GM19463 (cell line): Measurements from ENCODE around the gene PRKD2.
A peak's percentile ranks its signal among the peaks of the same experiment; 100 is the strongest.

Experiments used
- ATAC-seq: cut with Tn5 transposase; IDR thresholded peaks from one replicate; pipeline ENCODE4 v1.9.1; 2021; ENCODE audit warnings: mild to moderate bottlenecking, moderate library complexity; ENCODE audit not compliant: unreplicated experiment

Gene PRKD2

DNA sequence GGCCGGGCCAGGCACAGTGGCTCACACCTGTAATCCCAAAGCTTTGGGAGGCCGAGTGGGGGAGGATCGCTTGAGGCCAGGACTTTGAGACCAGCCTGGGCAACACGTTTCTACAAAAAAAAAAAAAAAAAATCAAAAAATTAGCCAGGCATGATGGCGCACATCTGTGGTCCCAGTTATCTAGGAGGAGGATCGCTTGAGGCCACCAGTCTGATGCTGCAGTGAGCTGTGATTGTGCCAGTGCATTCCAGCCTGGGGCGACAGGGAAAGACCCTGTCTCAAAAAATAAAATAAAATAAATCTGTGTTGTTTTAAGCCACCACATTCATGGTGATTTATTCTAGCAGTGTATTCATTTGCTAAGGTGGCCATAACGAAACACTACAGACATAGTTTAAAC lies 51.8 kb downstream of the PRKD2 start:
- ATAC-seq = no peak

DNA sequence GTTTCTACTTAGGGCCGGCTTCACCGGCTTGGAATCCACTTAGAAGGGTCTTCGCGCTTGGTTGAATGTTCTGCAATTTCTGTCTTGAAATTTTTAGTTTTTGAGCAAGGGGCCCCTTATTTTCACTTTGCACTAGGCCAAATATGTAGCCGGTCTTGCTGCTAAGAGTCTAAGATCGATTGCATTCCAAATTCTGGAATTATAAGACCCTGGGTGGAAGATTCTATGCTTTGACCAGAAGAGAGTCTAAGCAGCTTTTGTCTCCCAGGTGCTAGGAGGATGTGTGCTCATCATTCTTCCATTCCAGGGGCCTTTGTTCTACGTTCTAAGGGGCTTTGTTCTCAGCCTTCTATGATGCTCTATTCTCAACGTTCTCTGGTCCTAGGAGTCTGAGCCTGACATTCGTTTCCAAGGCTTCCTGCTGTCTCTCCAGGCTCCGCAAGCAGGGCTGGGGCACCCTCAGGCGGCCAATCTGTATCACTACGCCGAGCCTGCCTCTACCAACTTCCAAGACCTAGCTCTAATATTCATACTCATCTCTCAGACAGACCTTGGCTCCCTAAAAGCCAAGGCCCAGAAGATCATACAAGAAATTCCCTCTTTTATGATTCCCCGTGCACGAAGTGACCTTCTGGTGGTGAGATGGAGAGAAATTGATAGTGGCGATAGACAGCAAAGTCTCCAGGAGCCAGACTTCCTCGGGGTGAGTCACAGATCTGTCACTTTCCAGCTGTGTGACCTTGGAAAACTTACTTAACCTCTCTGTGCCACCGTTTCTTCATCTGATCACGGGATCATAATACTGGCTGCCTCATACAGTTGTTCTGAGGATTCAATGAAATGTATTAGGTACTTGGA lies 55.0 kb downstream of the PRKD2 start:
- ATAC-seq = no peak

DNA sequence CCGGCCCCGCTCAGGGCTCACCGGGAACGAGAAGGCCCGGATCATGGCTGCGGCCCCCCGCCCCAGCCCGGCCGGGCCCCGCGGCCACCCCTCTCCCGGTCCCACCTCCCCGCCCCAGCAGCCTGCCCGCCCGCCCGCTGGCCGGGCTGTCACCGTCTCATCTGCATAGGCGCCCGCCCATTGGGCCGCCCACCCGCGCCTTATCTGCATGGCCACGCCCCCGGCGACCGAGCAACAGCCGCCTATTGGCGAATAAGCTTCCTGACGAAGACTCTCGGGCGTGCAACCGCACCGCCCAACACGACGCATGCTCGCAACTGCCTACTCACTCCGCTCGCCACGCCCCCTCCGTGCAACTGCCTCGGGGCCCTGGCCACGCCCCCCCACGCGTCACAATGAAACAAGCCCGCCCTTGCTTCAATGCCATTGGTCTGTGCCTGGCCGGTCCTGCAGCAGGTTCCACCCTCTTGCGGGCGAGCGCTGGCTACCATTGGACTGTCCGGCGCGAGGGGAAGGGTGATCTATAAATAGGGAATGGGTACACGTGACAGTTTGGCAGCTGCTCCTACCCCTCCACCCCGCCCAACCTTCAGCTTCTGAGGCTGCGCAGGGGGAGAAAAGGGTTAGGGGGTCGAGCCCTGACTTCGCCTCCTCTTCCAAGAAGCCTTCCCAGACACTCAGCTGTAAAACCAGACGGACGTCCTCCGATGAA lies 55.7 kb downstream of the PRKD2 start, which contains the start of gene DACT3:
Gene DACT3 (minus strand): TSS at position 163 of the 712 bp plus-strand sequence. CDS start 118 bp downstream, at position 45.
- peak; percentile 90 for ATAC-seq

DNA sequence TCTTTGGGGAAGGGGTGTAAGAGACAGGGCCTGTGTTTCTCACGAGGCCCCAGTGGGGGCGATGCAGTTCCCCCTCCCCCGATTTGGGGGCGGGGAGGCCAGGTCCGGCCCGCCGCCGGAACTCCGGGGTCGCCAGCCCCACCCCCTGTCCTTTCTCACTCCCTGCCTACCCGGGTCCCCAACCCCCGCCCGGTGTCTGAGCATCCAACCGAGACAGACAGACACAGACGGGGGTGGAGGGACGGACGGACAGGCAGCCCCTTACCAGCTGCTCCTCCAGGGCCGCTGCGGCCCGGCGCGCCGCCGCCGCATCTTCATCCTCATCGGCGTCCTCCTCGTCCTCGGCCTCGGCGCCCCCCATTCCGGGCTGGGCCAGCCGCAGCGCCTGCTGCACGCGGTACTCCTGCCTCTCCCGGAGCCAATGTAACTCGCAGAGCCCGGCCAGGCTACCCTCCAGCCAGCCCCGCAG lies 56.3 kb downstream of the PRKD2 start:
- peak; percentile 2 for ATAC-seq

DNA sequence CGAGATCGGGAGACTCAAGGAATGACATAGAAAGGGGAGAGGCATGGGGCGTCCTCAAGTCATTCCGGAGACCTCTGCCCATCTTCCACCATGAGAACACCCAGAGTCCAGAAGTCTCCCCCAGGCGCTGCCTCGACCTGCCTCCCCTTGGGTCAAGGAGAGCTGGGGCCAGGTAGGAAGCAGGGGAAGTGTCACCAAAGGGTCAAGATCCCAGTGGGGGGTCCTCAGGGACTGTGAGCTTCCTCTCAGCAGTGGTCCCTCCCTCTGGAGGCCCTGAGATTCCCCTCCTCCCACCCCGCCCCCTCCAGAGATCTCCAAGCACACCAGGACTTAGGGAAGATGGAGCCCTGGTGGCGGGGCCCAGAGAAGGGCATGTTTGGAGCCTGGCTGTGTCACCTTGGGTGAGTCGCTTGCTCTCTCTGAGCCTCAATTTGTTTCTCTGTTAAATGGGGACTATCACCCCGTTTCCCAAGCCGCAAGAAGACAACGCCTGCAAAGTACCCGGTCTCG lies 56.9 kb downstream of the PRKD2 start:
- ATAC-seq = no peak

DNA sequence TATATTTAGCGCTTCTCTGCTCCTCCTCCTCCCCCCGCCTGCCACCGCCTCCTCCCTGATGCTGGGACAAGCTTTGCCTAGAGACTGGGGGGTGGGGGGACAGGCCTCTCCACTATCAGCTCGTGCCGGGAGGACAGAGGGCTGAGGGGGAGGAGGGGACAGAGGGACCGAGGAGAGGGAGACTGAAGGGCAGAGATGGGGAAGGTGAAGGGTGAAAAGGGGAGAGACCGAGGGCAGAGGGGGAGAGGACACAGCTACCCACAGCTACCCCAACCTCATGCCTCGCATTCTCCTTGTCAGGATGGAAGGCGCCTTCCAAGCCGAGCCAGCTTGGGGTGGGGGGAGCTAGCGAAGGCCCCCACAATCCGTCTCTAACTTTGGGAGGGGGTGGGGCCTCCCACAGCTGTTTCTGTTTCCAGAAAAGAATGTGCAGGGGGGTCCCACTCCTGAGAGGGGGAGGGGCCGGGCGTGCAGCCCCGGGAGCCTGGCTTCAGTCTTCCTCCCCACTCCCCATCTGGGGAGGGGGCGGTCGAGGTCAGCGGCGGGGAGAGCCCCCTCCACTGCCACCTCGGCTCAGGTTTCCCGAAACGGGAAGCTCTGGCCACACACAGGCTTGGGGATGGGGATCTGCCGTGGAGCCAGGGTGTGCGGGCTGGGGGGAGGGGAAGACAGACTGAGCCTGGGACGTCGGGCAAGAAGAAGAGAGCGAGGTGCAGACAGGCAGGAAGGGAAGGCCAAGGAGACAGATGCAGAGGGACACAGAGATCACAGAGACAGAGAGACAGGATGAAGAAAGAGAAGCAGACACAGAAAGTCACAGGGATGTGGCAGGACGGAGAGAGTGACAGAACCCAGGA lies 57.5 kb downstream of the PRKD2 start:
- ATAC-seq = no peak

DNA sequence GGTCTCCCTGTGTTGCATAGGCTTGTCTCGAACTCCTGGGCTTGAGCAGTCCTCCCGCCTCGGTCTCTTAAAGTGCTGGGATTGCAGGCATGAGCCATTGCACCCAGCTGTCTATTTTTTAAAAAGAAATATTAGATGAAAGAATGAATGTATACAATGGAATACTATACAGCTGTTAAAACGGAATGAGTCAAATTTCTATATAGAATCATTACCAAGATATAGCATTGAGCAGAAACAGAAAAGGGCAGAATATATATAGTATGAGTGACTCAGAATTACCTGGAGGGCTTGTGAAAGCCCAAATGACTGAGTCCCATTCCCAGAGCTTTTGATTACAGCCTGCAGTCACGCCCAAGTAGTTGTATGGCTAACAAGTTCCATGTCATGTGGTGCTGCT lies 60.4 kb downstream of the PRKD2 start:
- ATAC-seq = no peak

DNA sequence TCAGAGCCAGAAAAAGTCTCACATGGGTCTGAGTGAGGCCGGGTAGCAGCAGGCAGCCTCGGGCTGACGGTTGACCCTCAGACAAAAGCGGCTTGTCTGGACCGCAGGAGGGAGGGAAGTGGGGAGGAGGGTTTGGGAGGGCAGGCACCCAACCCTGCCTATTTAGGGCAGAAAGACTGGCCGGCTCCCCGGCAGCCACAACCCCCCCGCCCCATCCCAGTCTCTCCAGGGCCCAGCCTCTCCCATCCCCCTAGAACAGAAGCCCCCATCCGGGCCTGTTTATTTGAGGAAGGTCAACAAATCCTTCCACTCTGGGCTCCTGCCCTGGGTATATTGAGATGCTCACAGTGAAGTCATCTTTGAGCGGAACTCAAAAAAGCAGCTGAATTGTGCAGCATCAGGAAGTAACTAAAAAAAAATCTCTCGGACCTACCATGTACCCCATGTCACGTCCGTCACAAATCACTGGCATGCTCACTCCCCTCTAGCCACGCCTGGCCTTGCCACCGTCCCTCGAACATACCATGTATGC lies 62.2 kb downstream of the PRKD2 start:
- no peak for ATAC-seq

DNA sequence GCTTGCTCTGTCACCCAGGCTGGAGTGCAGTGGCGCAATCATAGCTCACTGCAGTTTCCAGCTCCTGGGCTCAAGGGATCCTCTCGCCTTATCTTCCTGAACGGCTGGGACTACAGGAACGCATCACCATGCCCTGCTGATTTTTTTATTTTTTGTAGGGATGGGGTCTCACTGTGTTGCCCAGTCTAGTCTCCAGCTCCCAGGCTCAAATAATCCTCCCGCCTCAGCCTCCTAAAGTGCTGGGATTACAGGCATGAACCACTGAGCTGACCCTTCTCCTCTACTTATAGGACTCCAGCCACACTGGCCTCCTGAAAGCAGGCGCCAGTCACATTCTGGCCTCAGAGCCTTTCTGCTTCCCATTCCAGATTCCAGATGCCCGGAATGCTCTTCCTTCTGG lies 66.5 kb downstream of the PRKD2 start:
- no peak for ATAC-seq

DNA sequence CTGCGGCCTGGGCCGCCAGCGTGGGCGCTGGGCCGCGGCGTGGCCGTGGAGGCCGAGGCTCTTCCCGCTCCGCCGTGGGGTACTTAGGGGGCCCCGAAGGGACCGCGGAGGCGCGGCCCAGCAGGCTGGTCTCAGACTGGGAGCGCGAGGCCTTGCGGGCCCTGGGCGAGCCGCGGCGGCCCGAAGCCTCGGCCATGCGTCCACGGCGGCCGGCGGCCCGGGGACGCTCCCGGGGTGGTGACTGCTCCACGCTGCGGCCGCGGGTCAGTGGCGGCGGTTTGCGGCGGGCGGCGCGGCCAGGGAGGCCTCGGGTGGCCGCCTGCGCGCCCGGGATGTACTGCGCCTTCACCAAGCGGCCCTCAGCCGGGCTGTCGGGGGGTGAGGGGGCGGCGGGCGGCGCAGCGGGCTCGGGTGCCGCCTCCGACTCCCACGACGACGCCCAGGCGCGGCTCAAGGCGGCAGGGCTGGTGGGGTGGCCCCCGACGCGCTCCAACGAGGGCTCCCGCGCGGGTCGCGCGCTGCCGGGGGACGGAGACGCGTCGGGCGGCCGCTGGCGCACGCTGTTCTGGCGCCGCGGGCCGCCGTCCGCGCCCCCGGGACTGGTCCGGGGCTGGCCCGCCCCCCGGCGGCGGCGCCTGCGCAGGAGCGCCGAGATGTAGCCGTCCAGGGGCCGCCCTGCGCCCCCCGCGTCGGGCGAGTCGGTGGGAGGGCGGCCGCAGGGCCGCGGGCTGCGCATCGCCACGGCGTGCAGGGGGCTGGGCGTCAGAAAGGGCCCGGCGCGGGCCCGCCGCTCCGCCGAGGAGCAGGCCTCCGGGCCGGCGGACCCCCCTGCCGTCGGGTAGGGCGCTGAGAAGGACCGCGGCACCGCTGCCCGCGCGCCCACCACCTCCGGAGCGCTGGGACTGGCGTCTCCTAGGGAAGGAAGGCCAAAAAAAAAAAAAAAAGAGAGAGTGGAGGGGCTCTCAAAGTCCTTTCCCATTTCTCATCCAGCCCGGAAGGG lies 67.7 kb downstream of the PRKD2 start:
- no peak for ATAC-seq

DNA sequence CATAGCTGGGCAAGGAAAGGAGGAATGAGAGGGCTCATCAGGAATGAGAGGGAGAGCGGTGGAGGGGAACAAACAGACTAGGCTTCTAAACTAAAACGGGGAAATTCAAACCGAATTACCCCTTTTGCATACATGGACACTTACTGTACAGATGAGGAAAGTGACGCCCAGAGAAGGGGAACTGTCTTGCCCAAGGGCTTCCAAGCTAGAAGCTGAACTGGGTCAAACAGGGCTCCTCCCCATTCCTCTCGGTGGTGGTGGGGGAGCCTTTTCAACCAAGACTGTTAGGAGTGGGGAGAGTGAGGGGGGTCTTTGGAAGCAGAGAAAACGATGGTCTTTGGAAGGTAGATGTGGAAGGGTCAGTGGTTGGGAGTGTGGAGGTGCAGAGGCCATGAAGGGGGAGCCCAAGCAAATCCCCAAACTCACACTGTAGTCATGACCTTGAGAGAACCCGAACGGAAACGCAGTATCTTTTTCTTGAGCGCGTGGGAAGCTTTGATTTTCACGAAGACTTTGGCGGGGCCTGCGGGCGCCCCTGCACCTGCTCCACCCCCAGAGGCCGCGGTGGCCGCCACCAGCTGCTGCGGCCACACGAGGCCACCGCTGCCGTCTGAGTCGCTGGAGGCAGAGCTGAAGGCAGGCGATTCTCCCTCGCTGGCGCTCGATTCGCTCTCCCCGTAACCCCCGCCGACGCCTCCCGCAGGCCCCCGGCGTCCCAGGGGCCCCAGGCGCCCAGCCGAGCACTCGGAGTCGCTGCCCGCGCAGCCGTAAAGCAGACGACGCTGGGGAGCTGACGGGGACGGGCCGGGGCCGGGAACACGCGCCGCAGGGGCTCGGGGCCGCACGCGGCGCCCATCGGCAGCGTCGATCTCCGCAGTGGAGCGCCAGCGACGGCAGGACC lies 68.6 kb downstream of the PRKD2 start:
- no peak for ATAC-seq

DNA sequence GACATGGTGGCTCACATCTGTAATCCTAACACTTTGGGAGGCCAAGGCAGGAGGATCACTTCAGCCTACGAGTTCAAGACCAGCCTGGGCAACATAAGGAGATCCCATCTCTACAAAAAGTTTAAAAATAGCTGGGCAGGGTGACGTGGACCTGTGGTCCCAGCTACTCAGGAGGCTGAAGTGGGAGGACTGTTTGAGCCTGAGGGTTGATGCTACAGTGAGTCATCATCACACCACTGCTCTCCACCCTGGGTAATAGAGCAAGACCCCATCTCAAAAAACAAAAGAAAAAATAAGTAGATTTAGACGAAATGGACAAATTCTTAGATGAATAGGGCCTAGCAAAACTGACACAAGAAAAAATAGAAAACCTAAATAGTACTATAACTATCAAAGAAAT lies 70.5 kb downstream of the PRKD2 start:
- ATAC-seq = no peak

DNA sequence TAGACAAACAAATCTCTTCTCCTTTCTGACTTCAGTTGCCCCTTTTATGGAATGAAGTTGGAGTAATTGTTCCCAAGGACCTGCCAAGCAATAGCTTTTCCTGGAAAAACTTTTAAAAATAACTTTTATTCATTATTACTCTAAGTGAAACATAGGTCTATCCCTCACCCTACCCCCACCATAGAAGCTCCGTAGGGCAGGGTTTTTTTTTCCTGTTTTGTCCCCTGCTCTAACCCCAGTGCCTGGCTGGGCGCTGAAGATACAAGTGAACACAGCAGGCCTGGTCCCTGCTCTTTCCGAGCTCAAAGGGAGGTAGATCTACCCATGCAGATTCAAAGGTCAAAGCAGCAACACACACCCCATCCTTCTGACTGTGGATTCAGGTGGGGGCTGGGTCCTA lies 72.2 kb downstream of the PRKD2 start:
- ATAC-seq = no peak

DNA sequence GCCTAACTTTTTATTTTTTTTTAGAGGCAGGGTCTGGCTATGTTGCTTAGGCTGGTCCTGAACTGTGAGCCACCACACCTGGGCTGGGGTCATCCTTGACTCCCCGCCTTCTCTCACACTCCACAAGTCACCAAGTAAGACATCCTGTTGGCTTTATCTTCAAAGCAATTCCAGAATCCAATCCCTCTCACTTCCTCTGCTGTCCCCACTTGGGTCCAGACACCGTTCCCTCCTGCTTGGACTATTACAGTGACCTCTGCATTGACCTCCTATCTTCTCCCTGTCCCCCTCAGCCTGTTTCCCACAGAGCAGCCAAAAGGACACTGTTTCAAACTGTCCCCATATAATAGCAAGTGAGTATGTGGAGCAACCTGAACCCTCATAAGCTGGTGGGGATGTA lies 76.3 kb downstream of the PRKD2 start:
- no peak for ATAC-seq

DNA sequence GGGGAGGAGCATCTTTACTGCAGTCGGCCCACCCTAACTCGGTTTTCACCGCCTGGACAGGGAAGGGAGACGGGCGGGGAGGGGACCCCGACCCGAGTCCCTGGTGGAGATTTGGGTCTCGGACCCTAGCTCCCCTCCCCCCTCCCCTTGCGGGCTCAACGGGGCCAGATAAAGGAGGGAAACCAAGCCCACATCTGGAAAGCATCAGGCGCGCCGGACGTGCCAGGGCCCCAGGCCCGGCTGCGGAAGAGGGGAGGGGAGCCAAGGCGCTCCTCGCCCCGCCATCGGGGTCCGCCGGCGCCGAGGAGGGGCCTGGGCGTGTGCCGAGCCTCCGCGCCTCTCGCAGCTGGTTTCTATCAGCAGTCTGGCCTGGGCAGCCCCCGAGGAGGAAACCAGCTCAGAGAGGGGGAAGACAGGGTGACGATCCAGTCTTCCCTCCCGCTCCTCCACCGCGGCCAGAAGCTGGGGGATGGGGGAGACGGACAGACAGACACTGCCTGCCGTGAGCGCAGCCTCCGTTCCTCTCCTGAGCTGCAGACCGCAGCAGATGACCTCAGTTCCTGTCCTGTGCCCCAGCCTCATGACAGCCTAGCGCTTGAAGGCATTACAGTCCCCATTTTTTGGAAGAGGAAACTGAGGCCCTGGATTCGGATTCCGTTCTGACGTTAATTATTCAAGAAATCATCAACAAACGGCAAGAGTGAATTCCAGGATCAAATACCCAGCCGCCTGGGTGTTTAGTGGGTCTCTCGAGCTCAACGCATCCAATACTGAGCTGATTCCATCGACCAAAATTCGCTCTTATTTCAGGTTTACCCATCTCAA lies 77.3 kb downstream of the PRKD2 start:
- ATAC-seq = no peak

DNA sequence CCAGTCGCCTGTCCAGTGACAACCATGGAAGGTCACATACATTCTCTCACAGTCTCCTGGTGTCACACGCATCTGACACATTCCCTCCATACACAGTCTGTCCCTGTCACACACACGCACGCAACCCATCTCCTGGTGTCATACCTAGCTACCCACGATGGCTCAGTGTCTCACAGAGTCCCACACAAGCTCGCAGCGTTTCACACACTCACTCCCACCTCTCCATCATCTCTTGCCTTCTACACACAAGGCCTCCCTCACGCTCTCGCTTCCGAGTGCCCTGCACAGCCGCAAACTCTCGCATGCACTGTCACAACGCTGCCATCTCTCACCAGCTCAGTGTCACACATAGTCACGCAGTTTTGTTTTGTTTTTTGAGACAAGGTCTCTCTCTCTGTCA lies 79.7 kb downstream of the PRKD2 start:
- ATAC-seq = no peak

DNA sequence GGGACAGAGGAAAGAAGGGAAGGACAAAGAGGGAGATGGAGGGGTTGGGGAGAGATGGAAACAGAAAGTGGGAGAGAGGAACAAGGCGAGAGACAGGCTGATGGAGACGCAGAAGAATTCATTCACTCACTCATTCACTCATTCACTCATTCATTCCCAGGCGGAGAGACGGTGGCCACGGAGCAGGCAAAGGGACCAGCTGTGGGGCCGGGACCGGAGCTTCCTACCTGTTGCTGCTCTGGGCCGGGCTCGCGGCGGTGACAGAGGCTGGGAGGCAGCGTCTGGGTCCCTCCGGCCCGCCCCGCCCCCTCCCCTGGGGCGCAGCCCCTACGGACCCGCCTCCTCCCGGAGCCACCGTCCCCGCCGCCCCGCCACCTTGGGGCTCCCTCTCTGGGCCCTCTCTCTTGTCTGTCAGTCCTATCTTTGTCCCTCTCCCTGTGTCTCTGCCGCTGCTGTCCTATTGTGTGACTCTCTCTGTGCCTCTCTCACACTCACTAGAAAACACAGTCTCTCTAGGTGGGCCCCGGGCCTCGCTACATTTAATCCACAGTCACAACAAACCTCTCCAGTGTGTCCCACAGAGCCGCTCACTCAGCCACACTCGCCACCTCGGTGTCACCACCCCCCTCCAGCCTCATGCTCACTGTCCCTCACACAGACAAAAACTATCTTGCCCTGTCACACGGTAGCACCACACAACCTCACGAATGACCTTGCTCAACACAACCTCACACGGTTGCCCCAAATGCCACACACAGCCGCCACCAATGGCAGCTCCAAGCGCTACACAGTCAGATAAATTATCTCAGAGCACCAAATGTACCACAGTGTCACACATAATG lies 80.8 kb downstream of the PRKD2 start, which contains the start of gene GNG8:
Gene GNG8 (minus strand): TSS at position 283 of the 842 bp plus-strand sequence. CDS start 1,520 bp downstream, outside the sequence.
- no peak for ATAC-seq
